Stimulated activated CD4-positive, alpha-beta T cell treated with anti-CD3 and anti-CD28 coated beads, Interleukin-4, amount 100 ng/mL, for 1 hour (primary cell): ENCODE measurements around the gene ARHGEF28.

Experiments used
- DNase-seq: peaks from one replicate; pipeline ENCODE4 v3.0.0-alpha.2; 2020

ARHGEF28 gene

DNA sequence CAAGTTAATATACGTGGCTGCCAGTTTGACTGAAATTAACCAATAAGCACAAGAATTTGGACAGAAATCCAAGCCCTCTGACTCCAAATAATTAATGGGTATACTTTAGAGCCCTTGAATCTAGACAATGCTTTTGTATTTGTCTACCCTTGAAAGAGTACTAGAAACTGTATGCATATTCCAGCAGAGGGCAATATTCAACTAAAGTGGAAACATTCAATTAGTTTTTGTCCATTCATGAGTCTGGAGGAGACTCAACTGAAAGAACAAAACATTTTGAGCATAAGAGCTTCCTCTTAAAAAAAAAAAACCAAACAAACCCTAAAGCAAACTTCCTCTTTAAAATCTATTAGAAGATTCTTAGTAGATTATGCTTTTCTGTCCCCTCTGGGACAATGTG is 157.8 kb downstream of the ARHGEF28 start:
- DNase-seq: no peak

DNA sequence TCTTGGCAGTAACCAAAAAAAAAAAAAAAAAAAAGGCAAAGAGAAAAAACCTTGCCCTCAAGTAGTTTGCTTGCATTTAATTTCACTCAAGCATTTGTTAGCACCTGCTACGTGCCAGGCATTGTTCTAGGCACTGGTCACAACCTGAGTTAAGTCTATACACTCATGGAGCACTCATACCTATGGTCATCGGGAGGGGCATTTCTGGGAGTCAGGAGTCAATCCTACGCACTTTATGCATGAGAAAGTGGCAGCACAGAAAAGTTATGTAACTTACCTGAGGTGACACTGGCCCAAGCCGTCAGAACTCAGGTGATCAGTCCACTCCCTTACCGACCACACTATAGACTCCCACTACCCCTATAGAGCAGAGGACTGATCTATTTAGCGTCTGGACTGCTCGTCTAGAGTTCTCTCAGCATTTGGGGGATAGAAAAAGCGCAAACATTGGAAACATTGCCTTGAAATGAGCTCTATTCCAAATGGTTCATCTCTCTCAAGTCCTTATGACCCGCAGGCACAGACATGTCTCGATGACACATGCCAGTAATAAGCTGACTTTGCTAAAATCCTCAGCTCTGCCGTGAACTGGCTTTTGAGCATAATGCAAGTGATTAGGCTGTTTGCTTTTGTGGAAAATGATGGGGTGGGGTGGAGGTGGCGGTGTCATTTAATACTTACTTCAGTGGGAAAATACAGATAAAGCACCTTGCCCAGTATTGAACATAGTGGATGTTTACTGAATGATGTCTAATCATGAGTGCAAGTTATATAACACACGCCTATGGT is 160.2 kb downstream of the ARHGEF28 start:
- no peak for DNase-seq

DNA sequence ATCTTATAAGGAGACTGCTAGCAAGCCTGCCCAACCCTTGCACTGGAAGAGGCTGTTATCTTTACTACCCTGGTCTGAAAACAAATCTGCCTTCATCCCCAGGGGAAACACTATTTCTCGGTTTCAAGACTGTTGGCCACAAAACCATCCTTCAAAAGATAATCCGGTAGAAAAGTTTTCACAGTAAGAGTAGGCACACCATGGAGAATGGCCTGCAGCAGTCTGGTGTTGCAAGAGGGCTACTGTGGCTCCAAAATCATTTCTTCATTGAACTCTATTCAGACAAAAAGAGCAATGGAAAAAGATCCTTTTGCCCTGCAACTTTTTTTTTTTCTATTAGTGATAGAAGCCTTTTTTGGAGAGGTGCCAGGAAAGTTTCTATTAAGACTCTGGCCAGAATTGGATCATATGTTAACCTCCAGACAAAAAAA is 163.9 kb downstream of the ARHGEF28 start:
- DNase-seq: no peak

DNA sequence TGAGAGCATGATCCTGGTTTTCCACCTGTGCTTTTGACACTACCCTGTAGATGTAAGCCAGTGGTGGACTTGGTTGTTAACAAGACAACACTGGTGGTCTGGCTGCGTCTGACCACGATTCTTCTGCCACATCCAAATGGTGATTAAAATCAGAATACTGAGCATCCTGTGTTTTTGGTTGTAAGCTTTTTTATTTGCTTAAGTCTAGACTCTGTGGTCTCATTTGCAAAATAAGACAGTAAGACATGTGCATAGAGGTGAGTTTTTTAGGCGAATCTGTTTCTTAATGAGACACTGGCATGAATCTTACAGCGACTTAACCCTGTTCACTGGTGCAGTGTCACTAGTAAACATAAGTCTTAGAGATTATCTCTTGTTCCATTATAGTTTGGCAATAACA is 165.4 kb downstream of the ARHGEF28 start:
- no peak for DNase-seq

DNA sequence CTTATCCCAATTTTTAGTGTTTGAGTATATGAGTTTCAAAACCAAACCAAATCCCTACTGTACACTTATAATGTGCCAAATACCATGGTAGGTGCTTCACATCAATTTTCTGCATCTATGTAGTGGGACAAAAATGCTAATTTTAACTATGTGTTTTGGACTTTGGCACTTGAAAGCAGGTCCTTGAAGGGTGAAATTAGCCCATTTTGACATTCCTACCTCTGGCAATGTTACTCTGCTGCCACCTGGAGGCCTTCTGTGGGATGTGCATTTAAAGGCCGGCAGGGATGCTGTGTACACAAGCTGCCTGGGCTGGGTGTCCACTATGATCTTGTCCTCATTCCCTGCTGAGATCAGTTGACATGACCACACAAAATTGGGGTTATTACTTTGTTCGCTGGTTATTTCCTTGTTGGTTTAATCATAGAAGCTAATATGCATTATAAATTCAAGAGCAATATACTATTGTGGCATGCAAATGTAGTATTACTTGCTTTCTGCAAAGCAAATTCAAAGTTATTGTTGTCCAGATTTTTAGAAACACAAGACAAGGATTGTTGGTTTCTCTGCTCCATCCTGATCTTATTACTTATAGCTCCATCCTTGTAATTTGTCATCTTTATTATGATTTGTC is 166.8 kb downstream of the ARHGEF28 start:
- DNase-seq: peak; percentile 57

DNA sequence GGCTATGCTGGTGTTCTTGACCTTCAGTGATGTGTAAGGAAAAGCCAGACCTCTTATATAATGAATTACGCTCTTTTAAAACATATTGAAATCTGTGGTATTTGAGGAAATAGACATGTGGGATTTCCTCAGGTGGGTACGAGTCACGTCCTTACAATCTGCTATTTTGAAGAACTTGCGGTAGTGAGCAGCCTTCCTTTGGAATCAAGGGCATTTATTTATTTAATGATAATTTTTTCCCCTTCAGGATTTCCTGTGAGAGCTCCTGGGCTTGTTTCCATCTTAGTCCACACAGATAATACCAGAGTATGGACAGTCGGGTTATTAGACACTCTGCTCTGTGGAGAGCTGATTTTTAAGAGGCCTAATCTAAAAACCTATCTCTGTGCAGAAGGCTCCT is 167.9 kb downstream of the ARHGEF28 start:
- DNase-seq: no peak

DNA sequence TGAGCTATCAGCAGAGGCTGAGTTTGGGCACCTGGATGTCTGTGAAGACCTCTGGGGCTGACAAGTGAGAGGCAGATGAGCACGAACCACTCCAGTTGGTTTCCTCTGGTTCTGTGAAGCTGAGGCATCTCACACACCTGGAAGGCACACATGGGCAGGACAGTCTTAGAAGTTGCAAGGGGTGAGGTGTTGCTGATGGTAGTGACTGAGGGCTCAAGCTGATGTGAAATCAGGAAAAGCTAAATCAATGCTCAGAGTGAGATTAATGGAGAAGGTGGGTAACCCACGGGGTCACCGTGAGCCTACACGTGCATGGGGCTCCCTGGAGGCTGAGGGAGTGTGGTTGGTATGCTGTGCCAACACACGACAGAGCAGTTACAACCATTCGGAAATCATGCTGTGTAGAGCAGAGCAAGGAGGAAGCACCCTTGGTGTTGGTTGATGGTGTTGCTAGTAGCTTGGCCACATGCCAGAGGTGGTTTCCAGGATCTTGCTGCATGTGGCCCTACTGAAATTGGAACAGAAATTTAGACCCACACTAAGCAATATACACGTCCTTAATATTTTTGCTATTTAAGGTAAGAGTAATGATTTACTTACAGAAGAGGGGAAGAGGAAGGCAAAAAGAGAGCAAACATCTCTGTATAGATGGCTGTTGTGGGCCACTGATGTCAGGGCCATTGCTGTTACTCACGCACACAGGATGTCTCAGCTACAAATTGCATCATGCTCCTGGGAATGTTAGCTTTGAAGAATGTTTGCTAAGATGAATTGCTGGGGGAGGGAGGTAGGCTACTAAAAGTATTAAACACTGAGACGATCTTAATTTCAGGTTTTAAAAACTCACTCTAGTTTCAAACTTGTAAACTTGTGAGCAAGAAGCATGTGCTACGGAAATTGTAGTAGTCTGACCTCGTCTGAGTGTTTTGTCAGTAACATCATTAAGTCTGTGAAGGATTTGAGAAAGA is 170.5 kb downstream of the ARHGEF28 start:
- DNase-seq: peak; percentile 1

DNA sequence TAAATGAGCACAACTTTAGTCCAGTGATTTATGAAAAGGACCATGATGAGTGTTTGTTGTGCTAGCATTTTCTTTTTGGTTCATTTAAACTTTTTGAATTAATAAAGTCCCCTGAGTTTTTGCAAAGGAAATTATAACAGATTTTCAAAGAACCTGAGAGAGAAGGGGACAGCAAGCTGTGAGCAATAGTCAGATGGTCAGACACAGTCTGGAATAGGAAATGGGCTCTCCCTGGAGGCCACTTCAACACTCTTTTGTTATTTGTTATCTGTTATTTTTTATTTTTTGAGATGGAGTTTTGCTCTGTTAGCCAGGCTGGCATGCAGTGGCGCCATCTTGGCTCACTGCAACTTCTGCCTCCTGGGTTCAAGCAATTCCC is 171.1 kb downstream of the ARHGEF28 start:
- DNase-seq: no peak

DNA sequence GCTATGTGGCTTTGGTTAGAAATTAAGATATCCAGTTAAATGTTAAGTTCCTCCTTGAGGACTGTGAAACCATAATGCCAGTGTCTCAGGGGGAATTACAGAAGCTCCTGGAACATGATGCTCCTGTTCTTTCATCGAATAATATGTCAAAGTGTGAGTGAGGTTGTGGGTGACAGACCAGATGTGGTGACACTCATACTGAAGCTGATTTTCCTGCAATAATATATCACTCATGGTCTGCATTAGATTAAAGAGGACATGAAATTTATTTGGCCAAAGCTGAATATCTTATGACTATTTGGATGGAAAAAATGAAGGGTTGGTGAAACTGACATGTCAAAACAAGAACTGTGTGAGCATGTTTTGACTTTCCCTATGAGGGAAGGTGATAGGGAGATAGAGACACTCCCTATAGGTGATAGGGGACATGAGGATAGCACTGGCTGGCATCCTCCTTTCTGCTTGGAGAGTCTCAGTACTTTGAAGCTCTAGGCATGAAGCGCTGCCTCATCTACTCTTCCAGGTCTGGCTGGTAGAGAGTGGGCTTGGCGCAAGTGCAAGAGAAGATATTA is 173.5 kb downstream of the ARHGEF28 start:
- no peak for DNase-seq

DNA sequence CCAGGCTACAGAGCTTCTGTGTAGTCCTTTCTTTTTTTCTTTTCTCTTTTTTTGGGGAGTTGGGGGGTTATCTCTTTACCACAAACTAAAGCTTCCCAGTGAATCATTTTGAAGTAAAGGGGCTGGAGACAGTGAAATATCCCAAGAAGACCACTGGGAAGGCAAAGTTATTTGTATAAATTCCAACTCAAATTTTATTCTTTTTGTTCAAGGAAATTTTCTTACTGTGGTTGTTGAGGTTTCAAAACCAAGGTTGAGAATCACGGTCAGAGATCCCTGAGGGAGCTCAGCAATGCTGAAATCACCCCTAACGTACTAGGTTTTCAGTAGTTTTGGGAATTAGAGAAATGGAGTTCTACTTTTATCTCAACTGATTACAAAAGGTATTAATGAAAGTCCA is 175.7 kb downstream of the ARHGEF28 start:
- DNase-seq: no peak

DNA sequence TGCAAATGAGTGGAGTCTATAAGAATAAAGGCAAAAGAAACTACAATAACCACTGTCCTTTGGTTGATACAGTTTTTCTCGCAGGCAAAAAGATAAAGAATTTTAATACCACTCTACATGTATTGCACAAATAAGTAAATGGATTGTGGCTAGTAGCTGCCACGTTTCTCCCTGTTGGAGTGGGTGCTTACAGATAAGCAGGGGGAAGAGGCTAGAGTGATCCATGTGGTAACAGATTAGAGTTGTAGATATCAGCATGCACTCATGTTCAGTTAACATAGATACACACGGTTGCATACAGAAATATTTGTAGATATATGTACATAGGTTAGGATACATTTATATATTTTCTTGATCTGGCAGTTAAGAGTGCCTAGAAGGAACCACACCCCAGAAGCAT is 179.5 kb downstream of the ARHGEF28 start:
- DNase-seq: no peak

DNA sequence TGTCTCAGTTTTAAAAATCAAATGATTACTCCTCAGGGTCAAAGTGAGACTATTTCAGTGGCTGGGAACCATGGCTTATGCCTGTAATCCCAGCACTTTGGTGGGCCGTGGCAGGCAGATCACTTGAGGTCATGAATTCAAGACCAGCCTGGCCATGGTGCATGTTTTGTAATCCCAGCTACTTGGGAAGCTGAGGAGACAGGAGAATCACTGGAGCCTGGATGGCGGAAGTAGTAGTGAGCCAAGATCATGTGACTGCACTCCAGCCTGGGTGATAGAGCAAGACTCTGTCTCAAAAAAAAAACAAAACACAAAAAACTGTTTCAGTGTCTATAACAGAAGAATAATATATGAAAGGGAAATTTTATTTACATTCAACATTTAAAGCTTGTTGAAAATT is 182.9 kb downstream of the ARHGEF28 start:
- DNase-seq: no peak

DNA sequence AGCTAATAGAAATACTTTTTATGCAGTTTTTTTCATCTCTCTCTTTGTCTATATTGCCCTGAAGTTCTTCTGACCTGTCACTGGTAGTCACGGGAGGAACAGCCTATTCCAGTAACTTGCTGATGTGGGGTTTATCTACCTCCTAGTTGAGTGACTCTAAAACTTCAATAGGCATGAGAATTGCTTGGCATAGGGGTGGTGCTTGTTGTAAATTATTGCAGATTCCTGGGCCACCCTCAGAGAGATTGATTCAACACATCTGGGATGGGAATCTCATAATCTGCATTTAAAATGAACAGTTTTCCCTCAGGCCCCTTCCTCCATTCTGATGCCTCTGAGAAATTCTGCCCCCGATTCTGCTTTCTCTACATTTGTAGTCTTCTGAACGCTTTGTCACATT is 184.4 kb downstream of the ARHGEF28 start:
- DNase-seq: no peak

DNA sequence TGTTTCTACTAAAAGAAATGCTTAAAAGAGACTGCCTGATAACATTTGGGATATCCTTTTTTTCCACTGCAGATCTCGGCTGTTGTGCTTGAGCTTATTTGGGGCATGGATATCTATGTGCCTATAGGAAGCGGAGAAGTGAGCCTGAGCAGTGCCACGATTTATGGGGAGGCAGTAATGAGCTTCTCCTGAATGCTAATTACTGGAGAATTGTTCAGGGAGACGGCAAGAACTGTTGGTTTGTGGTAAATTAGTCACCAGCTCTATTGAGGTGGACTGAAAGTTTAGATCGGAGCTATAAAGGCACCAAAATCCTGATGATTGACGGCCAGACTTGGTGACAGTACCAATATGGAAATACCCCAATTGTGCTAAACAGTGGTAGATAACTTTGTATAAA is 186.5 kb downstream of the ARHGEF28 start:
- DNase-seq: no peak

DNA sequence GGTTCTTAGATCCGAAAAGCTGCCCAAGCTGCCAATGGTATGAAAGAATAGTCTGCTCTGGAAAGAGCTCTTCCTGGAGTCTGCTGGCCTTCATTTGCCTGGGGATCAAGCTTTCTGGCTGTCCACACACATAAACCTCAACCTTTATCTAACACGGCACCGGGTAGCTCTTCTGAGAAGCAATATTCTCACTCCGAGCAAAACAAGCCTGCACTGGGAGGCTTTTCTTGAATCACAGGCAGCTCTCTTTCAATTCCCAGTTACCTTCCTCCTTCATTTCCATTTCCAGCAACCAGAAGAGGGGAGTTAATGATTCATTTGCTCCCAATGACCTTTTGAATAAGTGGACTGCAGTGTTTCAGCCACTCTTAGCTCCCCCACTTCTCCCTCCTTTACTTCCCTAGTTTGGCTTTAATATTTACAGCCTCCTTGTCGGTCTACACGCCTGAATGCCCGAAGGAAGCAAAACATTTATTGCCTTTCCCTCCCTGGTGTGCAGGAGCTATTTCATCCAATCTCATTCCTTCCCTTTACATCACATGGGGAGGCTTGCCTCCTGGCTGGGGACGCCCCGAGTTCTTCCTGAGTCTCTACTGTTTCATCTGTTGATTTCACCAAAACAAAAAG is 187.1 kb downstream of the ARHGEF28 start:
- DNase-seq: no peak

DNA sequence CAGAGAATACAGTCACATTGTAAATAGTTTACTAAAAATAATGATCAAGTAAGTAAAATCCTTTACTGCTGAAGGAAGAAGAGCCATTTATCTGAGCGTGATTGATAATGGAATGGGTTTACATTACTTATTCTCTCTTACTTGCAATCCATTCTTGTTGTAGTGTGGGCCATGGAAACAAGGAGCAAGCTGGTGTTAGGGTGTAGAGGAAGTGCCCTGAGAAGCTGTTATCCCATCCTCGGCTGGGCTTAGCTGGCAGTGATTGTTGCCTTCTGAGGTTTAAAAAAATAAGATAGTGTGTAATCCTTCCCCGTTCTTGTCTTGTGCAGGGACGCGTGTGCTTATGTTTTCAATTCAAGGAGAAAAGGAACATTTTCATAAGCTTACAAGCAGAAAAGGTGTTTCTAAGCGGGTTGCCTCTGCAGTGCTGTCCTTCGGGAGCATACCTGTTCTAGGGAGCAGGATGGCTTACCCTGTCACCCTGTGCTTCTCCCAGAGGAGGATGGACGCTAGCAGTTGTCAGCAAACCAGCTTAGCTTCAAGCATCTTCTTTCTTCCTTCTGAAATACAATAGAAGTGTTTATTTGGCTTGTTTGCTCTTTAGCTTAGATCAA is 188.3 kb downstream of the ARHGEF28 start:
- no peak for DNase-seq

DNA sequence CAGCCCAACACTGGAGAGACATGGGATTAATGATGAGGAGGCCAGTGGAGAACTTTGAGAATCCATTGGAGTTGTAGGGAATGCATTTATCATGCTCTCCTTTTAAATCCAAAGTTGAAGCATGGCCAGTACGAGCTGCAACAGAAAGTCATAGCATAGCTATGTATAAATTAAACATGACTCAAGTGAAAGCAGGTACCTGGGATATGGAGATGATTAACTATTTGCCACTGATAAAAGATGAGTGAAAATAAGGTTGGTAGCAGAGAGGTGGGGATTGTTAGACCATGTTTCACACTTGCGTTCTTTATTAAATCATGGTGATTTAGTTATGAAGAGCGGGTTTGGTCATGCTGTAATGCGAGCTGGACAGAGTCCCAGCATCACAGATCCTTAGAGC is 189.6 kb downstream of the ARHGEF28 start:
- no peak for DNase-seq

DNA sequence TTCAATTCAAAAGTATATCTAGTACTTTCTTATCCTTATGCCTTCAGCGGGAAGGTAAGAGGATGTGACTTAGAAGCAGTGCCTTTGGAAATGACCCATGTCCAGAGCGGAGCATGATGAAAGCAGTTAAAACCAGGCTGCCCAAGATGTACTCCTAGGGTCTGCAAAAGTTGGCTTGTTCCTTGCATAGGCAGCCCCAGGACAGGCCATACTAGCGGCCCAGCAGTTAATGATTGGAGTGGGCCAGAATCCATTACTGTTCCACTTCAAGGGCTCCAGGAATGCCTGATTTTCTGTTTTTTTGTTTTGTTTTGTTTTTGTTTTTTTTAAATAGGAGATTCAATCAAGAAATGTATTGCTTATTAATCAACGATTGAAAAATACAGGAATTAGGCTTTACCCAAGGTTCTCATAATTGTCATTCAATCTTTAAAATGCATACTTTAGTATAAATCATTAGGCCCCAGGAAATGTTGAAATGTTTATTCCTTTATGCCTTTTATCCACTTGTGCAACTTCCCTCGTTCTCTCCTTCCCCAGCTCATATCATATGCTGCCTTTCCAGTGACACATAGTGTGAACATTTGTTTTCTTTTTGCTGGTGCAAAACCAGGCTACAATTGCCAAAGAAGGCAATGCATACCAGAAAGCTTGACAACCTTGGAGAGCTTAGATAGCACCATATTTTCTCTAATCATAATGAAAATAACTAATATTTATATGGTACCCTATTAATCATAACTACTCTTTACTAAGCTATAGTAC is 190.8 kb downstream of the ARHGEF28 start:
- DNase-seq: no peak

DNA sequence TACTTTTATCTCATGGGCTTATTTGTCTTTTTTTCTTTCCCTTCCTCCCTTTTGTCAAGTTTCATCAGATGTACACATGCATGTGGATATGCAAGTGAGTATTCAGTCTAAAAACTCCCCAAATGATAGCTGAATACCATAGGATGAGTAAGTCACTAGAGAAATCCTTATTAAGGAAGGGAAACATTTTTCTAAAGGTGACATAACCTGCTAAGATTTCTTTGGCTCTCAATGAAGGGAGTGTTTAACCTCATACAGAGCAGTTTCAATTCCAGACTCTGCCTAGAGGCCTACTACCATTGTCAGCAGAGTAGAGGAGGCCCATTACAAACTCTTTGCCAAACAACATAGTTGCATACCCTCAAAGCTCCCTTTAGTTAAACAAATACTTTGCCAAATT is 192.4 kb downstream of the ARHGEF28 start:
- no peak for DNase-seq

DNA sequence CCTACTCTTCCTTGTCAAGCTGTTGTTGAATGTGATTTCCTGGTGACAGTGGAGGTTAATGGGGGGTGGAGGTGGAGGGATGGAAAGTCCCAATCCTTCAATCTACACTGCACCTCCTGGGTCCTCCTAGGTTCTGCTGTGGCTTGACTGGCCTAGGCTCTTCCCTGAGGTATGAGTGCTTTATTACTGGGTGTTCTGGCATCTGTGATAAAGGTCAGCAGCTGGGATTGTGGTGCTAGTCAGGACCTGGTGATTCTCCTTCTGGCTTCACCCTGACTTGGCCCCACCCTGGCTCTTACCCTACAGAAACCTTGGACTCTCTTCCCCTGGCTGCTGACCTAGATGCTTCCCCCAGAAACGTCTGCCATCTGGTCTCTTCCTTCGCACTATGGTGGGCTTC is 194.3 kb downstream of the ARHGEF28 start:
- no peak for DNase-seq

DNA sequence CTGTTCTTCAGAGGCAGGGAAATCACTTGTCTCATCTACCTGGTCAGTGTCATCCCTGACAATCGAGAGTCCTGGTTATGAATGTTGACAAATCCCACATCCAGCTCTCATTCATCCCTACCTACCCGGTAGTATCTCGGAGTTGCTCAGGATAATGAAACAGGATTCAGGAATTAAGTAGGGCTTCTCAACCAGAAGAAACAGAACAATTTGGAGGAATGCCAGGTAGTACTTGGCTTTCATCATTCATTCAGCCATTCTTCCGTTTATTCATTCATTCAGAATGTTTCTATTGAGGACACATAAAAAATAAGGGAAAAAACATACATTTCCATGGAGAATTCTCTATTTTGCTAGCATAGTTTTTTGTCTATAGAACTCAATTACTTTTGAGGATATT is 195.0 kb downstream of the ARHGEF28 start:
- DNase-seq: no peak
